NCI-H524 treated with DMSO at 0.1 percent for 48 hours (cell line): ENCODE data around the gene PLXDC1.
"Not testable (repeated sequence)": the region's sequence is repeated elsewhere in the genome, so short reads cannot be mapped to it uniquely, and the experiment has no call there.

Source experiments
- DNase-seq: peaks from one replicate; lab custom pipeline; 2025; lab: John Stamatoyannopoulos, UW

PLXDC1 gene

GRCh38 chr17:39181303-39181702, 29.9 kb upstream of the PLXDC1 start:
- DNase-seq = no peak

- DNase-seq = no peak
These were observed 27.1 kb upstream of the PLXDC1 start for GRCh38 chr17:39178536-39178935.

GRCh38 chr17:39177256-39177655, 25.8 kb upstream of the PLXDC1 start:
- no peak for DNase-seq

- no peak for DNase-seq
These were observed 24.3 kb upstream of the PLXDC1 start for GRCh38 chr17:39175695-39176093.

GRCh38 chr17:39174920-39175694, 23.7 kb upstream of the PLXDC1 start:
- DNase-seq = peak; percentile 57

GRCh38 chr17:39173526-39174274, 22.3 kb upstream of the PLXDC1 start:
- DNase-seq = no peak

GRCh38 chr17:39173080-39173479, 21.6 kb upstream of the PLXDC1 start:
- no peak for DNase-seq

GRCh38 chr17:39171933-39172332, 20.5 kb upstream of the PLXDC1 start:
- no peak for DNase-seq

GRCh38 chr17:39170558-39170957, 19.1 kb upstream of the PLXDC1 start:
- DNase-seq = no peak

GRCh38 chr17:39170109-39170508, 18.7 kb upstream of the PLXDC1 start:
- DNase-seq = no peak

GRCh38 chr17:39169518-39169917, 18.1 kb upstream of the PLXDC1 start:
- no peak for DNase-seq

GRCh38 chr17:39169101-39169500, 17.7 kb upstream of the PLXDC1 start:
- no peak for DNase-seq

GRCh38 chr17:39168503-39168902, 17.1 kb upstream of the PLXDC1 start:
- not testable (repeated sequence) for DNase-seq

- peak; percentile 92 for DNase-seq
These were observed 16.0 kb upstream of the PLXDC1 start for GRCh38 chr17:39167476-39167875.

- DNase-seq = peak; percentile 29
These were observed 15.2 kb upstream of the PLXDC1 start for GRCh38 chr17:39166437-39167335.

- DNase-seq = no peak
These were observed 14.5 kb upstream of the PLXDC1 start, which contains the start of gene ARL5C for GRCh38 chr17:39165841-39166349. ARL5C (minus strand) TSS chr17:39166161; CDS start chr17:39165760, 401 bp downstream.

GRCh38 chr17:39165178-39165840, 13.9 kb upstream of the PLXDC1 start:
- no peak for DNase-seq

GRCh38 chr17:39164675-39165143, 13.3 kb upstream of the PLXDC1 start:
- peak; percentile 17 for DNase-seq

- no peak for DNase-seq
These were observed 10.5 kb upstream of the PLXDC1 start for GRCh38 chr17:39161962-39162361.

GRCh38 chr17:39158623-39159022, 7.2 kb upstream of the PLXDC1 start:
- DNase-seq = no peak

- no peak for DNase-seq
These were observed 5.1 kb upstream of the PLXDC1 start for GRCh38 chr17:39156491-39156890.
